Prostate gland (tissue), 2 donors: Measurements from ENCODE around the gene NEDD8. TPM values are rescaled to one million over a fixed set of nuclear protein-coding genes. Genes with fewer than 3 reads are reported as not detected.

Experiments
- DNase-seq: peaks from one replicate; pipeline ENCODE4 v3.0.0-alpha.2; 2019; ENCODE audit warnings: low spot score
- H3K27ac ChIP-seq, 2 donors: fragments of 200-600 bp; sonication (generic); 2 replicates each; pipeline ENCODE4 v1.5.1; 2017 to 2019
- H3K27me3 ChIP-seq: fragments of 200-600 bp; sonication (generic); replicated peaks from 2 replicates; pipeline ENCODE4 v1.5.1; 2019; ENCODE audit not compliant: insufficient read depth
- H3K36me3 ChIP-seq, 2 donors: fragments of 200-600 bp; sonication (generic); 1 replicate in 1 of 2; 2 replicates in 1 of 2; pipeline versions ENCODE4 v1.5.1 to v1.8.1; 2017 to 2019
- H3K4me1 ChIP-seq: fragments of 200-600 bp; sonication (generic); replicated peaks from 2 replicates; pipeline ENCODE4 v1.5.1; 2019
- H3K4me3 ChIP-seq, 2 donors: fragments of 200-600 bp; sonication (generic); 2 replicates each; pipeline ENCODE4 v1.5.1; 2017 to 2019
- H3K9me3 ChIP-seq: fragments of 200-600 bp; sonication (generic); 2 replicates; pipeline ENCODE4 v1.5.1; 2017
- CTCF ChIP-seq, 4 experiments: fragments of 200-600 bp in 2 of 4; fragments of 450-650 bp in 2 of 4; sonication (generic) in 2 of 4; IDR thresholded peaks; 1 replicate in 3 of 4; 2 replicates in 1 of 4; pipeline ENCODE4 v1.5.1; 2016 to 2019; ENCODE audit warnings: antibody characterized with exemption in 4 of 4, mild to moderate bottlenecking in 2 of 4, moderate library complexity in 2 of 4
- POLR2A ChIP-seq: fragments of 450-650 bp; IDR thresholded peaks from one replicate; pipeline ENCODE4 v1.6.1; 2016; ENCODE audit warnings: antibody characterized with exemption, mild to moderate bottlenecking
- POLR2AphosphoS5 ChIP-seq: sonication (generic); formaldehyde crosslinking; IDR thresholded peaks from one replicate; pipeline ENCODE4 v1.6.1; 2017; ENCODE audit warnings: antibody characterized with exemption
- WGBS: methylation state at CpG from one replicate; pipeline ENCODE4 v1.1.5; 2018; 5-methylcytosine and 5-hydroxymethylcytosine counted together
- intact Hi-C: fragments of 100-400 bp; cut with DNase I; formaldehyde crosslinking; loops from one replicate; pipeline ENCODE4 v1.14.2; 2022
- total RNA-seq, 2 donors: library from RNA; depleted of rRNA; stranded (reverse); fragments of >200 nt; gene quantifications; one replicate each; pipeline ENCODE4 v1.1.0, GENCODE V29; 2016

Gene NEDD8
- total RNA-seq, 2 donors from 2014 or later = 114 to 185 TPM

- H3K4me1 ChIP-seq = no peaks in the 10 kb centered on the region
- no peaks in the 10 kb centered on the region for H3K9me3 ChIP-seq
- WGBS = 34% methylated on average over 33 of the region's 33 CpGs
- DNase-seq = no peak
- peak overlapping the region; percentile 89 to 92 for H3K27ac ChIP-seq
- peak overlapping the region; percentile 56 to 85 for H3K4me3 ChIP-seq
- intact Hi-C loops = no loop called here
- TF ChIP-seq POLR2A (no peak), POLR2AphosphoS5 (no peak), CTCF (IDR thresholded peaks at IDR 0.05) (no peak)
- H3K36me3 ChIP-seq = no peaks in the 10 kb centered on the region
- H3K27me3 ChIP-seq = no peaks in the 10 kb centered on the region
Measured at GRCh38 chr14:24196071-24197055, 35.8 kb downstream of the NEDD8 start.

- Histone ChIP-seq H3K27ac (peak within 1 kb of the TSS; percentile 89 to 92), H3K4me1 (no peaks in the 10 kb centered on the region), H3K9me3 (no peaks in the 10 kb centered on the region), H3K27me3 (no peaks in the 10 kb centered on the region), H3K4me3 (peak within 1 kb of the TSS; percentile 56 to 85), H3K36me3 (no peaks in the 10 kb centered on the region)
- intact Hi-C loops = no loop called here
- DNase-seq = peak; percentile 78
- WGBS = under 1% methylated on average over 39 of the region's 89 CpGs
- TF ChIP-seq POLR2AphosphoS5 (peak; percentile 90), CTCF (IDR thresholded peaks at IDR 0.05) (no peak), POLR2A (peak; percentile 68)
Measured at GRCh38 chr14:24195186-24196070, 36.7 kb downstream of the NEDD8 start, which contains the start of gene TM9SF1. TSS of gene TM9SF1 (minus strand) at chr14:24195441. CDS start at chr14:24195019, 422 bp downstream.

GRCh38 chr14:24194873-24195185, 37.3 kb downstream of the NEDD8 start:
- TF ChIP-seq POLR2AphosphoS5 (no peak), POLR2A (no peak), CTCF (IDR thresholded peaks at IDR 0.05) (no peak)
- H3K4me3 ChIP-seq = peak overlapping the region; percentile 56 to 85
- no peak for DNase-seq
- no peaks in the 10 kb centered on the region for H3K9me3 ChIP-seq
- no peaks in the 10 kb centered on the region for H3K36me3 ChIP-seq
- H3K27me3 ChIP-seq = no peaks in the 10 kb centered on the region
- H3K4me1 ChIP-seq = no peaks in the 10 kb centered on the region
- intact Hi-C loops = no loop called here
- peak overlapping the region; percentile 89 to 92 for H3K27ac ChIP-seq
- 40% methylated on average over 8 of the region's 8 CpGs for WGBS

- no peak for DNase-seq
- no peak for TF ChIP-seq CTCF (IDR thresholded peaks at IDR 0.05)
- no peak for TF ChIP-seq POLR2AphosphoS5
- TF ChIP-seq POLR2A = no peak
- no peaks in the 10 kb centered on the region for H3K4me1 ChIP-seq
- peak overlapping the region; percentile 89 to 92 for H3K27ac ChIP-seq
- 81% methylated on average over 7 of the region's 7 CpGs for WGBS
- H3K27me3 ChIP-seq = no peaks in the 10 kb centered on the region
- intact Hi-C loops = no loop called here
- no peaks in the 10 kb centered on the region for H3K36me3 ChIP-seq
- peak overlapping the region; percentile 56 to 85 for H3K4me3 ChIP-seq
- no peaks in the 10 kb centered on the region for H3K9me3 ChIP-seq
Measured at GRCh38 chr14:24194186-24194872, 37.8 kb downstream of the NEDD8 start.
